ENCODE measurements around the gene TNFRSF19.

DNA sequence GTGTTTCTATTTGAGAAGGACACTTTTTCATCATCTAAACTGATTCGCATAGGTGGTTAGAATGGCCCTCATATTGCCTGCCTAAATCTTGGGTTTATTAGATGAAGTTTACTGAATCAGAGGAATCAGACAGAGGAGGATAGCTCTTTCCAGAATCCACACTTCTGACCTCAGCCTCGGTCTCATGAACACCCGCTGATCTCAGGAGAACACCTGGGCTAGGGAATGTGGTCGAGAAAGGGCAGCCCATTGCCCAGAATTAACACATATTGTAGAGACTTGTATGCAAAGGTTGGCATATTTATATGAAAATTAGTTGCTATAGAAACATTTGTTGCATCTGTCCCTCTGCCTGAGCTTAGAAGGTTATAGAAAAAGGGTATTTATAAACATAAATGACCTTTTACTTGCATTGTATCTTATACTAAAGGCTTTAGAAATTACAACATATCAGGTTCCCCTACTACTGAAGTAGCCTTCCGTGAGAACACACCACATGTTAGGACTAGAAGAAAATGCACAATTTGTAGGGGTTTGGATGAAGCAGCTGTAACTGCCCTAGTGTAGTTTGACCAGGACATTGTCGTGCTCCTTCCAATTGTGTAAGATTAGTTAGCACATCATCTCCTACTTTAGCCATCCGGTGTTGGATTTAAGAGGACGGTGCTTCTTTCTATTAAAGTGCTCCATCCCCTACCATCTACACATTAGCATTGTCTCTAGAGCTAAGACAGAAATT is 103.8 kb downstream of the TNFRSF19 start:
- TF ChIP-seq, protein P1, sequence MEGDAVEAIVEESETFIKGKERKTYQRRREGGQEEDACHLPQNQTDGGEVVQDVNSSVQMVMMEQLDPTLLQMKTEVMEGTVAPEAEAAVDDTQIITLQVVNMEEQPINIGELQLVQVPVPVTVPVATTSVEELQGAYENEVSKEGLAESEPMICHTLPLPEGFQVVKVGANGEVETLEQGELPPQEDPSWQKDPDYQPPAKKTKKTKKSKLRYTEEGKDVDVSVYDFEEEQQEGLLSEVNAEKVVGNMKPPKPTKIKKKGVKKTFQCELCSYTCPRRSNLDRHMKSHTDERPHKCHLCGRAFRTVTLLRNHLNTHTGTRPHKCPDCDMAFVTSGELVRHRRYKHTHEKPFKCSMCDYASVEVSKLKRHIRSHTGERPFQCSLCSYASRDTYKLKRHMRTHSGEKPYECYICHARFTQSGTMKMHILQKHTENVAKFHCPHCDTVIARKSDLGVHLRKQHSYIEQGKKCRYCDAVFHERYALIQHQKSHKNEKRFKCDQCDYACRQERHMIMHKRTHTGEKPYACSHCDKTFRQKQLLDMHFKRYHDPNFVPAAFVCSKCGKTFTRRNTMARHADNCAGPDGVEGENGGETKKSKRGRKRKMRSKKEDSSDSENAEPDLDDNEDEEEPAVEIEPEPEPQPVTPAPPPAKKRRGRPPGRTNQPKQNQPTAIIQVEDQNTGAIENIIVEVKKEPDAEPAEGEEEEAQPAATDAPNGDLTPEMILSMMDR (IDR thresholded peaks at IDR 0.05; ENCODE audit: low read length), result no peak
- TF ChIP-seq EZH2 (optimal IDR thresholded peaks at IDR 0.05; ENCODE audit: low read depth, low read length), result no peak

All from MM.1S (cell line).